WTC11 (cell line): Measurements from ENCODE around the gene KAT6B. TPM values are rescaled to one million over a fixed set of nuclear protein-coding genes. Genes with fewer than 3 reads are reported as not detected.
"Not testable (repeated sequence)": the region's sequence is repeated elsewhere in the genome, so short reads cannot be mapped to it uniquely, and the experiment has no call there.

ENCODE experiments used
- ATAC-seq: fragments of 200-7000 bp; cut with Tn5 transposase; 2 replicates; pipeline ENCODE4 v1.10.0; 2021; ENCODE audit warnings: mild to moderate bottlenecking, moderate library complexity
- CTCF ChIA-PET: fragments of 300-600 bp; sonication (Branson Sonifier 250); formaldehyde crosslinking; loops from one replicate; lab custom pipeline; 2021; ENCODE audit warnings: antibody characterized with exemption; lab: Charles Lee
- POLR2A ChIA-PET: fragments of 350-600 bp; sonication (Branson Sonifier 250); formaldehyde crosslinking; loops from one replicate; lab custom pipeline; 2021; ENCODE audit warnings: antibody characterized with exemption; lab: Charles Lee
- DNase-seq: peaks from one replicate; pipeline ENCODE4 v3.0.0; 2021; ENCODE audit warnings: low spot score
- H3K27ac Mint-ChIP-seq: 2 replicates; pipeline ENCODE4 v1.8.0; 2021; ENCODE audit warnings: mixed read lengths
- H3K27me3 Mint-ChIP-seq: 2 replicates; pipeline ENCODE4 v1.8.0; 2021; ENCODE audit warnings: low read depth, mild to moderate bottlenecking, moderate library complexity, mixed read lengths
- H3K36me3 Mint-ChIP-seq: 2 replicates; pipeline ENCODE4 v1.8.0; 2021; ENCODE audit warnings: mixed read lengths
- H3K4me1 Mint-ChIP-seq: 2 replicates; pipeline ENCODE4 v1.8.0; 2022; ENCODE audit warnings: mixed read lengths
- H3K4me3 Mint-ChIP-seq: 2 replicates; pipeline ENCODE4 v1.8.0; 2021; ENCODE audit warnings: mild to moderate bottlenecking, moderate library complexity, mixed read lengths
- H3K9me3 Mint-ChIP-seq: 2 replicates; pipeline ENCODE4 v1.8.0; 2021; ENCODE audit warnings: mixed read lengths
- ATF3 ChIP-seq: sonication (generic); formaldehyde crosslinking; conservative IDR thresholded peaks from 2 replicates; pipeline ENCODE4 v1.8.1; 2022; ENCODE audit warnings: mild to moderate bottlenecking, missing genetic modification reagents
- CBFB ChIP-seq: sonication (generic); formaldehyde crosslinking; IDR thresholded peaks from 2 replicates; pipeline ENCODE4 v1.8.1; 2022; ENCODE audit warnings: mild to moderate bottlenecking, low read depth, missing genetic modification reagents
- CREM ChIP-seq: sonication (generic); formaldehyde crosslinking; IDR thresholded peaks from 2 replicates; pipeline ENCODE4 v1.8.1; 2022; ENCODE audit warnings: mild to moderate bottlenecking, missing genetic modification reagents, moderate library complexity
- FOXK1 ChIP-seq: sonication (generic); formaldehyde crosslinking; IDR thresholded peaks from 2 replicates; pipeline ENCODE4 v1.8.0; 2022; ENCODE audit warnings: mild to moderate bottlenecking, moderate library complexity, missing genetic modification reagents
- JUN ChIP-seq: sonication (generic); formaldehyde crosslinking; IDR thresholded peaks from 2 replicates; pipeline ENCODE4 v1.8.0; 2023; ENCODE audit warnings: mild to moderate bottlenecking, missing genetic modification reagents
- NFE2L1 ChIP-seq: sonication (generic); formaldehyde crosslinking; IDR thresholded peaks from 2 replicates; pipeline ENCODE4 v1.8.1; 2023; ENCODE audit warnings: missing genetic modification reagents
- NFYB ChIP-seq: sonication (generic); formaldehyde crosslinking; conservative IDR thresholded peaks from 2 replicates; pipeline ENCODE4 v1.8.0; 2022; ENCODE audit warnings: low read depth, missing genetic modification reagents
- NR2C2 ChIP-seq: sonication (generic); formaldehyde crosslinking; IDR thresholded peaks from 2 replicates; pipeline ENCODE4 v1.8.0; 2022; ENCODE audit warnings: mild to moderate bottlenecking, missing genetic modification reagents
- RELA ChIP-seq: sonication (generic); formaldehyde crosslinking; IDR thresholded peaks from 2 replicates; pipeline ENCODE4 v1.8.1; 2022; ENCODE audit warnings: missing genetic modification reagents, mild to moderate bottlenecking, borderline replicate concordance
- SOX15 ChIP-seq: fragments of 250-450 bp; sonication (Bioruptor Pico); IDR thresholded peaks from 2 replicates; pipeline ENCODE4 v1.9.0; 2021; ENCODE audit warnings: mild to moderate bottlenecking
- TCF7 ChIP-seq: sonication (generic); formaldehyde crosslinking; IDR thresholded peaks from 2 replicates; pipeline ENCODE4 v1.8.0; 2022; ENCODE audit warnings: mild to moderate bottlenecking, low read depth, missing genetic modification reagents, moderate library complexity
- TP53 ChIP-seq: sonication (generic); formaldehyde crosslinking; IDR thresholded peaks from 2 replicates; pipeline ENCODE4 v1.8.1; 2023; ENCODE audit warnings: mild to moderate bottlenecking, missing genetic modification reagents
- USF1 ChIP-seq: sonication (generic); formaldehyde crosslinking; IDR thresholded peaks from 2 replicates; pipeline ENCODE4 v1.8.0; 2022; ENCODE audit warnings: mild to moderate bottlenecking, missing genetic modification reagents
- ZMAT4 ChIP-seq: fragments of 250-450 bp; sonication (Bioruptor Pico); IDR thresholded peaks from 2 replicates; pipeline ENCODE4 v1.9.0; 2021; ENCODE audit warnings: mild to moderate bottlenecking
- ZNF121 ChIP-seq: sonication (generic); formaldehyde crosslinking; IDR thresholded peaks from 2 replicates; pipeline ENCODE4 v1.8.0; 2023; ENCODE audit warnings: missing genetic modification reagents
- ZNF219 ChIP-seq: sonication (generic); formaldehyde crosslinking; IDR thresholded peaks from 2 replicates; pipeline ENCODE4 v1.8.0; 2023; ENCODE audit warnings: missing genetic modification reagents, mild to moderate bottlenecking, borderline replicate concordance
- ZNF263 ChIP-seq: sonication (generic); formaldehyde crosslinking; IDR thresholded peaks from 2 replicates; pipeline ENCODE4 v1.8.1; 2022; ENCODE audit warnings: low read depth, mild to moderate bottlenecking, moderate library complexity, missing genetic modification reagents
- ZNF416 ChIP-seq: fragments of 250-450 bp; sonication (Bioruptor Pico); IDR thresholded peaks from 2 replicates; pipeline ENCODE4 v1.9.0; 2021; ENCODE audit warnings: mild to moderate bottlenecking, inconsistent platforms
- ZSCAN18 ChIP-seq: fragments of 250-450 bp; sonication (Bioruptor Pico); IDR thresholded peaks from 2 replicates; pipeline ENCODE4 v2.1.2; 2022; ENCODE audit warnings: mild to moderate bottlenecking, moderate library complexity
- total RNA-seq: library from RNA; stranded (reverse); gene quantifications from 3 replicates; pipeline ENCODE4 v1.2.3, GENCODE V29; 2021

Gene KAT6B
- total RNA-seq, 1 experiment from 2014 or later, result 18.5 TPM

DNA sequence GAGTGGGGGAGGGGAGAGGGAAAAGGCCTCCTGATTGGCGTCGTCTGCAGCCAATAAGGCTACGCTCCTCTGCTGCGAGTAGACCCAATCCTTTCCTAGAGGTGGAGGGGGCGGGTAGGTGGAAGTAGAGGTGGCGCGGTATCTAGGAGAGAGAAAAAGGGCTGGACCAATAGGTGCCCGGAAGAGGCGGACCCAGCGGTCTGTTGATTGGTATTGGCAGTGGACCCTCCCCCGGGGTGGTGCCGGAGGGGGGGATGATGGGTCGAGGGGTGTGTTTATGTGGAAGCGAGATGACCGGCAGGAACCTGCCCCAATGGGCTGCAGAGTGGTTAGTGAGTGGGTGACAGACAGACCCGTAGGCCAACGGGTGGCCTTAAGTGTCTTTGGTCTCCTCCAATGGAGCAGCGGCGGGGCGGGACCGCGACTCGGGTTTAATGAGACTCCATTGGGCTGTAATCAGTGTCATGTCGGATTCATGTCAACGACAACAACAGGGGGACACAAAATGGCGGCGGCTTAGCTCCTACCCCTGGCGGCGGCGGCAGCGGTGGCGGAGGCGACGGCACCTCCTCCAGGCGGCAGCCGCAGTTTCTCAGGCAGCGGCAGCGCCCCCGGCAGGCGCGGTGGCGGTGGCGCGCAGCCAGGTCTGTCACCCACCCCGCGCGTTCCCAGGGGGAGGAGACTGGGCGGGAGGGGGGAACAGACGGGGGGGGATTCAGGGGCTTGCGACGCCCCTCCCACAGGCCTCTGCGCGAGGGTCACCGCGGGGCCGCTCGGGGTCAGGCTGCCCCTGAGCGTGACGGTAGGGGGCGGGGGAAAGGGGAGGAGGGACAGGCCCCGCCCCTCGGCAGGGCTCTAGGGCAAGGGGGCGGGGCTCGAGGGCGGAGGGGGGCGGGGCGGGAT is at the start of gene KAT6B (continued):
- no peak for TF ChIP-seq NFE2L1 (CRISPR knock-in tag)
- peak; percentile 98 for TF ChIP-seq NFYB
- no peak for TF ChIP-seq TCF7 (CRISPR knock-in tag)
- no peak for TF ChIP-seq ZSCAN18
- no peak for TF ChIP-seq CBFB
- TF ChIP-seq FOXK1 (CRISPR knock-in tag), result peak; percentile 98

GRCh38 chr10:74778436-74779094 is 47.8 kb upstream of the KAT6B start:
- peaks cover 14% of the 10 kb centered on the region for H3K4me1 Mint-ChIP-seq
- DNase-seq, result no peak
- ChIA-PET POLR2A (interaction anchor here (0.6 kb wide), 1 partner anchor 151 kb away, joined by 3 read pairs; no protein-coding TSS in a partner anchor), CTCF (no interaction called here)
- peaks cover 29% of the 10 kb centered on the region for H3K36me3 Mint-ChIP-seq
- peaks cover 49% of the 10 kb centered on the region for H3K9me3 Mint-ChIP-seq
- no peak overlapping the region for H3K27ac Mint-ChIP-seq
- TF ChIP-seq ZNF416 (CRISPR knock-in tag) (no peak), CREM (CRISPR knock-in tag) (no peak), ZNF263 (no peak), ZMAT4 (CRISPR knock-in tag) (no peak), TP53 (CRISPR knock-in tag) (no peak), ATF3 (CRISPR knock-in tag) (no peak), RELA (CRISPR knock-in tag) (no peak), ZNF219 (CRISPR knock-in tag) (no peak), SOX15 (no peak), NR2C2 (CRISPR knock-in tag) (no peak), USF1 (CRISPR knock-in tag) (no peak), JUN (no peak)
- H3K27me3 Mint-ChIP-seq, result peaks cover 16% of the 10 kb centered on the region
- ATAC-seq, result no peak
- no peak overlapping the region for H3K4me3 Mint-ChIP-seq

DNA sequence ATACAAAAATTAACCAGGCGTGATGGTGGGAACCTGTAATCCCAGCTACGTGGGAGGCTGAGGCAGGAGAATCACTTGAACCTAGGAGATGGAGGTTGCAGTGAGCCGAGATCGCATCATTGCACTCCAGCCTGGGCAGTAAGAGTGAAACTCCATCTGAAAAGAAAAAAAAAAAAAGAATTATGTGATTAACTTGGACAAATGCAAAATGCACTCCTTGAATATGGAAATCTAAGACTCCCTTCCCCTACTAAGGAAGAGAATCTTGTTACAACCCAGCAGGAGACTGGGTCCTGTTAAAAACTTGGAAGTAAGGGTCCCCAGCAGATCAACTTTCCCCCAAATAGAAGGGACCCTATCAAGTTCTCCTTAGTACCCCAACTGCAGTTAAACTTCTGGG is 44.5 kb upstream of the KAT6B start:
- peaks cover 21% of the 10 kb centered on the region for H3K9me3 Mint-ChIP-seq
- peaks cover 38% of the 10 kb centered on the region for H3K4me1 Mint-ChIP-seq
- ATAC-seq, H3K27ac Mint-ChIP-seq, H3K27me3 Mint-ChIP-seq, H3K4me3 Mint-ChIP-seq, POLR2A ChIA-PET, CTCF ChIA-PET, DNase-seq: not testable (repeated sequence)
- H3K36me3 Mint-ChIP-seq, result peaks cover 11% of the 10 kb centered on the region

- TF ChIP-seq ZNF121 (peak; percentile 89; the same call in 1 of the 2 replicates), TCF7 (CRISPR knock-in tag) (no peak)
- TF ChIP-seq, all 79 proteins: peak for 1
- Mint-ChIP-seq H3K4me3 (no peak overlapping the region), H3K36me3 (no peaks in the 10 kb centered on the region), H3K4me1 (peaks cover 38% of the 10 kb centered on the region), H3K9me3 (no peaks in the 10 kb centered on the region), H3K27ac (no peak overlapping the region), H3K27me3 (no peaks in the 10 kb centered on the region)
- ATAC-seq (no peak), DNase-seq (no peak)
- CTCF ChIA-PET, result no interaction called here
- POLR2A ChIA-PET, result no interaction called here
Observed at GRCh38 chr10:74784462-74784861, 41.9 kb upstream of the KAT6B start.
